ENCODE measurements around the gene PACSIN2.
"Not testable (repeated sequence)": the region's sequence is repeated elsewhere in the genome, so short reads cannot be mapped to it uniquely, and the experiment has no call there.

The PACSIN2 gene

GRCh38 chr22:42924436-42924835, 90.5 kb downstream of the PACSIN2 start:
- DNase-seq: no peak

- DNase-seq: no peak
Observed at GRCh38 chr22:42922374-42923191, 92.4 kb downstream of the PACSIN2 start.

DNA sequence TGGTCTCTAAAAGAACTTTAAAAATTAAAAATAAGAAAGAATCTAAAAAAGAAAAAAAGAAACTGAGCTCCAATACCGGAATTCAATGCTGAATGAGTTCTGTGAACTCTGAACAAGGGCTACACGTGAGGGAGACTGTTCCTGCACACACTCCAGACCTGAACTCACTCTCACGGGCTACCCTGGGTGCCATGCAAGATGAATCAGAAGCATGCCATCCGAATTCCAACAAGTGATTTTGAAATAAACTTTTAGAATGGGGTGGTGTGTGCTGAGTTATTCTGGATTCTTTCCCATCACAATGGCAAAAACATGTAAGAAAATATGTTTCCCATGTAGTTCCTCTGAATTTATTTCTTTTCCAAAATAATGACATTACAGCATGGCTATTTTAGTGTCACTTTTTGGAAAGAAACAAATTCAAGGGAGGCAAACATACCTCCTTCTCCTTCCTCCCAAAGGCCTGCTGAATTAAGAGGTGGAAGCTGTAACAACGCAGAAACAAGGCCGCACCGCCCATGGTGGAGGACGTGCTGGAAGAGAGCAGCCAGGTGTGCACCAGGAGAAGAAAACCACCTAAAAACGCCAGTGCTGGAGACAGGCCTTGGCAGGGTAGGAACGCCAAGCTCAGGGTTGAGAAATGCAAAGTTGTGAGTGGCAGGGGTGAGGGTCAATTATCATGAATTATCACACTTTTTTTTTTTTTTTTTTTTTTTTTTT, 94.7 kb downstream of the PACSIN2 start:
- peak; percentile 82 for DNase-seq

DNA sequence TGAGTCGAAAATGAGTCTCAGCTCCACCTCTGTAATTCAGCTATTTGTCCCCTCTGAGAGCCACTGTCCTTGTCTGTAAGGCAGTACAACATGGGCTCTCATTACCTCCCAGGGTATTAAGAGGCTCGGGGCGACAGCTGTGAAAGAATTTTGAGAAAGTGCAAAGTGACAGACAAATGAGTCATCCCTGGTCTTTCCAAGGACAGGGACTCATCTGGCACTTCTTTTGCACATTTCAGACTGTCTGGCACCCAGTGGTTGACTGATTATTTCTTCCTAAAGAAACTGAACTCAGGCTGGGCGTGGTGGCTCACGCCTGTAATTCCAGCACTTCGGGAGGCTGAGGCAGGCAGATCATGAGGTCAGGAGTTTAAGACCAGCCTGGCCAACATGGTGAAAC, 95.8 kb downstream of the PACSIN2 start:
- peak; percentile 91 for DNase-seq

DNA sequence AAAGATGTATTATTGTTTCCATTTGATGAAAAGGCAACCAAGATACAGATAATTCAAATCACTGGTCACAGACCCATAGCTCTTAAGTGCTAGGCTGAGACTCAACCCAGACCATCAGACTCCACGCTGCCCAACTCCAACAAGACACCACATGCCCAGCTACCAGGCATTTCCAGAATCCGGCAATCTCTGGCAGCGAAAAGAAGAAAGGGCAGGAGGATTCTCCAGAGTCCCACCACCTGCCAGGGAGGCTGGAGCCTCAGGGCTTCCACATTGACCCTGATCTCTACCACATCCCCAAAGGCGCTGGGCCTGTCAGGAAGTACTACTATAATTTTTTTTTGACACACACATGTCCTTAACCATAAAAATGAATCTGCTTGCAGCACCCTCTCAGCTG, 96.4 kb downstream of the PACSIN2 start:
- DNase-seq: no peak

DNA sequence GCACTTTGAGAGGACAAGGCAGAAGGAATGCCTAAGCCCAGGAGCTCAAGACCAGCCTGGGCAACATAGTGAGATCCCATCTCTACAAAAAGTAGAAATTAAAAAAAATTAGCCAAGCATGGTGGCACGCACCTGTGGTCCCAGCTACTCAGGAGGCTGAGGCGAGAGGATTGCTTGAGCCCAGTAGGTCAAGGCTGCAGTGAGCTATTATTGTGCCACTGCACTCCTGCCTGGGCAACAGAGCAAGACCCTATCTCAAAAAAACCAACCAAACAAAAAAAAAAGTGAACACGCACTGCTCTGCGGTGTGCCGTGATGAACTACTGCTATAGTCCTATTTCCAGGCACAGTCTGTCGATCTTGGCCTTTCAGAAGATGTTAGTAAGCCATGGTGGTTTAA, 97.6 kb downstream of the PACSIN2 start:
- DNase-seq: not testable (repeated sequence)

DNA sequence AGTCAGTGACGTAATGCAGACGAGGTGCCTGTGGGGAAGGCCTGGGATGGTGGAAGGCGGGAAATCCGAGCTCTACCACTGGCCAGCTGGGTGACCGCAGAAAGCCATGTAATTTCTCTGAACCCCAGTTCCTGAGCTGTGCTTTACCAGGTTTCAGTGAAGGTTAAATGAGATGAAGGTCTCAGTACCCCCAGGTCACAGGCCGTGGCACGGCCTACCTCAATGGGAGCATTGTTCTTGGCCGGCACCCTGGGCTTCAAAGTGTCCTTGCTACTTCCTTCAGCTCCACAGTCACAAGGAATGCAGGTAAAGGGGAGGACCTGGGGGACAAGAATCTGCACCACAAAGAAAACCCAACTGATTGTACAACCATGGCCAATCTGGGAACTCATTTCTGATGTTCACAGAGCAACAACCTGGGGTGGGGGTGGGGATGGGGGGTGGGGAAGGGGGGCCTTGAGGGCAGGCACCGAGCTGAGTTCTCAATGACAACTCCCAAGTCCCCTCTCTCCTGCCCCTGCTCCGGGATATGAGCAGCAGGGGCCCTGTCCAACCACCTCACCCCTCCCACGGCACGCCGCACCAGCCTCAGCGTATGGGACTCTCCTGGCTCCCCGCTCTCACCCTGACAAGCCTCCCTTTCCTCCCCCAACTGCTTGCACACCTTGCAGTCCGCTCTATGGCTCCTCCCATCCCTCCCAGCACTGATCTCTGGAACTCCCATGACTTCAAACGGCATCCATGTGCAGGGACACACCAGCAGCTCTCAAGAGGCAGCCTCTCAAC, 98.8 kb downstream of the PACSIN2 start:
- no peak for DNase-seq

- no peak for DNase-seq
Observed at GRCh38 chr22:42914511-42915076, 100.4 kb downstream of the PACSIN2 start.

DNA sequence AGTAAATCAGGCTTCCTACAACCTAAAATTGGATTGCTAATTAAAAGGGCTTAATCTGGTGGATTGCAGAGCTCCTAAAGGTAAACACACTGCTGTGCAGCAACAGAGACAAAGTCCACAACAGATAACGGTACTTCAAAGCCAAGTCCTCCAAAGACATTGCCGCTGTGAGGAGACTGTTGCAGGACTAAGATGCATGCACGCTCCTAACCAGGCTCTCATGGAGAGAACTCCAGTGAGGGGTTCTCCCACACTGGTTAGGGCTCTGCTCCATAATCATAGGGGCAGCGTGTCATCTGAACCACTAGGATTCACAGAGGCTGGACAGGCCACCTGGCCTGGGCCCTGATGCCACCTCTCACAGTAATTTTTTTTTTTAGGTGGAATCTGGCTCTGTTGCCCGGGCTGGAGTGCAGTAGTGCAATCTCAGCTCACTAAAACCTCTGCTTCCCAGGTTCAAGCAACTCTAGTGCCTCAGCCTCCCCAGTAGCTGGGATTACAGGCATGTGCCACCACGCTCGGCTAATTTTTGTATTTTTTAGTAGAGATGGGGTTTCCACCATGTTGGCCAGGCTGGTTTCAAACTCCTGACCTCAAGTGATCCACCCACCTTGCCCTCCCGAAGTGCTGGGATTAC, 101.0 kb downstream of the PACSIN2 start:
- no peak for DNase-seq

GRCh38 chr22:42912059-42912458, 102.9 kb downstream of the PACSIN2 start:
- DNase-seq: no peak

- no peak for DNase-seq
Observed at GRCh38 chr22:42910221-42910942, 104.6 kb downstream of the PACSIN2 start.

GRCh38 chr22:42909363-42910058, 105.4 kb downstream of the PACSIN2 start:
- DNase-seq: no peak

- no peak for DNase-seq
Observed at GRCh38 chr22:42908374-42908746, 106.6 kb downstream of the PACSIN2 start.

DNA sequence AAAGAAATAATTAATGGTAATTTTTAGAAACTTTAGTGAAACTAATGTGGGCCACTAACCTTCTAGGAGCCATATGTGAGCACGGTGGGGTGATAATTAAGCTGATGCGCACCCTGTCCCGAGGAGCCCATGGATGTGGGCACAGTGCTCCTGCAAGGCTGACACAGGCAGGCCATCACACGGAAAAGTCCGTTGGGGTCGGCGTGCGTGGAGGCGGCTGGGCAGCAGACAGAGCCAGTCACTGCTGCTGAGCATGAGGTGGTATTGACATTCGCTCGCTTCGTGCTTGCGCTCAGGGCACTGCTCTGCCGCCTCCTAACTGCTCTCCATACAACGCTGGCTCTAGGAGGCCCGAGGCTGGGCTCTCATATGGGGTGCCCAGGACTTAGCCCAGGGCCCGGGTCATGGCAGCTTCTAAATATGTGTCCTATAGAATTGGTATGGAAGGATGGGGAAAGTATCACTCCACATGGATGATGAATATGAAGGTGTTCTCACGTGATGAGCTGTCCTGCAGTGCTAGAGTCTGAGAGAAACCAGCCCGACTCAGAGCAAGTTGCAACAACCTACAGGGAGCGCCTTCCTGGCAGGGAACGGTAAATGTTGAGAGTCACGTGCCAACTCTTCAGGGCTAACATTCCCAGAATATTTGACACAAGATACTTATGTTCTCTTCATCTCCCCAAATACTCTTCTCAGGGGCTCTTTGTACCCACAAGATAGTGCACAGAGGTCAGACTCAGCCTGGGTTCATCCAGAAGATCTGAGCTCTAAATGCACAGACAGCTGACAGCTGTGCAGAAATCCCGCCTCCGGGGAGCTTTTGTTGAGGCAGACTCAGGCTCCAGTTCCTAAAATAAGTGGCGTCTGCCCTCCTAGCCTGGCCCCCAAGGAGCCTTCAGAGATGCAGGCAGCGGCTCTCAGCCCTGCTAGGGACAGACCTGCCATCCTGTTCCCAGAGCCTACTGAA, 107.3 kb downstream of the PACSIN2 start:
- no peak for DNase-seq

- DNase-seq: no peak
Observed at GRCh38 chr22:42906605-42907348, 108.2 kb downstream of the PACSIN2 start.

GRCh38 chr22:42905702-42906183, 109.2 kb downstream of the PACSIN2 start:
- no peak for DNase-seq

GRCh38 chr22:42905217-42905616, 109.7 kb downstream of the PACSIN2 start:
- DNase-seq: no peak

DNA sequence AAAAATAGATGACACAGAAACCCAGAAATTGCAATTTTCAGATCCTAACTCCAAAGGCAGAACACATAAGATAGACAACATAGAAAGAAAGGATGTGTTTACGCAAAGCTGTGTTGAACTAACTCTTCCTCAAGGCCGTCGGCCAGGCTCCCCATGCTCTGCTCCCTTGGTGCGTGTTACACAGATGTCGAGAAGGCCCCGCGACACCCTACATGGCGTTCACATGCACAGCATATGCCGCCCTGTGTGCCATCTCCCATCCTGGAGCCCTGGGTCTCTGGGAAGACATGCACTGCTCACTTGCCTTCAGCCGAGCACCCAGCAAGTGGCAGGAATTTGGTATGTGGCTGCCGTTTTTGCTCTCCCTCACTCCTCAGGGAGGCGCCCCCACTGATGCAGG, 110.9 kb downstream of the PACSIN2 start:
- DNase-seq: no peak
